Ureter (tissue), 1 donor: ENCODE measurements around the gene FREY1. TPM values are rescaled to one million over a fixed set of nuclear protein-coding genes. Genes with fewer than 3 reads are reported as not detected.

Experiments
- DNase-seq: peaks from one replicate; pipeline ENCODE4 v3.0.0-alpha.2; 2020; ENCODE audit warnings: low spot score
- total RNA-seq: library from RNA; stranded (reverse); gene quantifications from one replicate; pipeline ENCODE4 v1.2.4, GENCODE V29; 2023
- donor health status: DM: yes; HTN: yes; CAD: no.

The FREY1 gene
- total RNA-seq, 1 donor from 2014 or later, result 0.70 TPM

GRCh38 chr11:45872651-45873356, 34.3 kb downstream of the FREY1 start:
- no peak for DNase-seq

- DNase-seq, result no peak
These were observed 35.4 kb downstream of the FREY1 start for GRCh38 chr11:45871638-45872037.

- DNase-seq, result no peak
These were observed 36.4 kb downstream of the FREY1 start for GRCh38 chr11:45870706-45871105.

- no peak for DNase-seq
These were observed 37.5 kb downstream of the FREY1 start for GRCh38 chr11:45869551-45869950.

- no peak for DNase-seq
These were observed 43.0 kb downstream of the FREY1 start for GRCh38 chr11:45864041-45864440.

- DNase-seq, result no peak
These were observed 46.1 kb downstream of the FREY1 start for GRCh38 chr11:45860764-45861510.

- DNase-seq, result no peak
These were observed 46.7 kb downstream of the FREY1 start for GRCh38 chr11:45860348-45860747.

GRCh38 chr11:45859661-45860140, 47.4 kb downstream of the FREY1 start:
- DNase-seq, result peak; percentile 92

- DNase-seq, result no peak
These were observed 48.2 kb downstream of the FREY1 start for GRCh38 chr11:45858751-45859398.

GRCh38 chr11:45857961-45858474, 49.1 kb downstream of the FREY1 start:
- DNase-seq, result no peak

Other genes starting within 250 kb of the FREY1 start
- gene CHST1, start 241.6 kb downstream of the FREY1 start, total RNA-seq, result 0.81 TPM
- gene SLC35C1, start 102.1 kb downstream of the FREY1 start, total RNA-seq, result 30.4 TPM
- gene CRY2, start 59.8 kb downstream of the FREY1 start, total RNA-seq, result 49.9 TPM
- 7.2 TPM for gene MAPK8IP1, start 21.6 kb downstream of the FREY1 start, total RNA-seq
- 29.1 TPM for gene PEX16, start 10.6 kb upstream of the FREY1 start, total RNA-seq
- 18.0 TPM for gene LARGE2, start 15.4 kb upstream of the FREY1 start, total RNA-seq
- gene PHF21A, start 214.2 kb upstream of the FREY1 start, total RNA-seq, result 51.1 TPM